ENCODE results near the gene MGAT1. TPM values are rescaled to one million over a fixed set of nuclear protein-coding genes. Genes with fewer than 3 reads are reported as not detected.

Gene MGAT1
- total RNA-seq, 1 experiment from 2014 or later: 86.4 TPM

GRCh38 chr5:180785794-180786221 lies 16.8 kb downstream of the MGAT1 start:
- Mint-ChIP-seq H3K36me3 (ENCODE audit: insufficient read depth, unreplicated experiment) (no peaks in the 10 kb centered on the region), H3K27ac (ENCODE audit: unreplicated experiment) (peak overlapping the region; percentile 16), H3K4me1 (ENCODE audit: low read depth, unreplicated experiment) (peaks cover 16% of the 10 kb centered on the region), H3K9me3 (ENCODE audit: low read depth, unreplicated experiment) (no peaks in the 10 kb centered on the region), H3K27me3 (ENCODE audit: unreplicated experiment) (no peaks in the 10 kb centered on the region), H3K4me3 (ENCODE audit: low read depth, unreplicated experiment) (no peak overlapping the region)
- CTCF ChIA-PET: interaction anchor here (0.6 to 2.6 kb wide), 2 partner anchors 15 to 472 kb away, joined by 3 to 19 read pairs; partner anchors contain the start of gene MGAT1
- TF ChIP-seq, protein P1, sequence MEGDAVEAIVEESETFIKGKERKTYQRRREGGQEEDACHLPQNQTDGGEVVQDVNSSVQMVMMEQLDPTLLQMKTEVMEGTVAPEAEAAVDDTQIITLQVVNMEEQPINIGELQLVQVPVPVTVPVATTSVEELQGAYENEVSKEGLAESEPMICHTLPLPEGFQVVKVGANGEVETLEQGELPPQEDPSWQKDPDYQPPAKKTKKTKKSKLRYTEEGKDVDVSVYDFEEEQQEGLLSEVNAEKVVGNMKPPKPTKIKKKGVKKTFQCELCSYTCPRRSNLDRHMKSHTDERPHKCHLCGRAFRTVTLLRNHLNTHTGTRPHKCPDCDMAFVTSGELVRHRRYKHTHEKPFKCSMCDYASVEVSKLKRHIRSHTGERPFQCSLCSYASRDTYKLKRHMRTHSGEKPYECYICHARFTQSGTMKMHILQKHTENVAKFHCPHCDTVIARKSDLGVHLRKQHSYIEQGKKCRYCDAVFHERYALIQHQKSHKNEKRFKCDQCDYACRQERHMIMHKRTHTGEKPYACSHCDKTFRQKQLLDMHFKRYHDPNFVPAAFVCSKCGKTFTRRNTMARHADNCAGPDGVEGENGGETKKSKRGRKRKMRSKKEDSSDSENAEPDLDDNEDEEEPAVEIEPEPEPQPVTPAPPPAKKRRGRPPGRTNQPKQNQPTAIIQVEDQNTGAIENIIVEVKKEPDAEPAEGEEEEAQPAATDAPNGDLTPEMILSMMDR (IDR thresholded peaks at IDR 0.05; ENCODE audit: unreplicated experiment): no peak
- peak; percentile 53 for DNase-seq
- no TSS peak for BruUV-seq (replicated peaks)
- intact Hi-C loops (cut with micrococcal nuclease; ENCODE audit: unreplicated experiment): loop anchor here (2.0 to 10.0 kb wide), 3 partner anchors 41 to 249 kb away; partner anchors contain the start of gene ZFP62

GRCh38 chr5:180785121-180785781 lies 17.4 kb downstream of the MGAT1 start:
- no peaks in the 10 kb centered on the region for H3K27me3 Mint-ChIP-seq (ENCODE audit: unreplicated experiment)
- BruUV-seq (replicated peaks): no TSS peak
- TF ChIP-seq, protein P1 (IDR thresholded peaks at IDR 0.05; ENCODE audit: unreplicated experiment): no peak
- H3K4me1 Mint-ChIP-seq (ENCODE audit: low read depth, unreplicated experiment): peaks cover 16% of the 10 kb centered on the region
- CTCF ChIA-PET: interaction anchor here (0.5 to 2.6 kb wide), 6 partner anchors 9 to 347 kb away, joined by 3 to 19 read pairs (median 5); partner anchors contain the start of gene MGAT1
- no peaks in the 10 kb centered on the region for H3K36me3 Mint-ChIP-seq (ENCODE audit: insufficient read depth, unreplicated experiment)
- no peaks in the 10 kb centered on the region for H3K9me3 Mint-ChIP-seq (ENCODE audit: low read depth, unreplicated experiment)
- H3K27ac Mint-ChIP-seq (ENCODE audit: unreplicated experiment): peak overlapping the region; percentile 16
- no peak overlapping the region for H3K4me3 Mint-ChIP-seq (ENCODE audit: low read depth, unreplicated experiment)
- intact Hi-C loops (cut with micrococcal nuclease; ENCODE audit: unreplicated experiment): loop anchor here (2.0 to 10.0 kb wide), 3 partner anchors 42 to 250 kb away; partner anchors contain the start of gene ZFP62
- no peak for DNase-seq

DNA sequence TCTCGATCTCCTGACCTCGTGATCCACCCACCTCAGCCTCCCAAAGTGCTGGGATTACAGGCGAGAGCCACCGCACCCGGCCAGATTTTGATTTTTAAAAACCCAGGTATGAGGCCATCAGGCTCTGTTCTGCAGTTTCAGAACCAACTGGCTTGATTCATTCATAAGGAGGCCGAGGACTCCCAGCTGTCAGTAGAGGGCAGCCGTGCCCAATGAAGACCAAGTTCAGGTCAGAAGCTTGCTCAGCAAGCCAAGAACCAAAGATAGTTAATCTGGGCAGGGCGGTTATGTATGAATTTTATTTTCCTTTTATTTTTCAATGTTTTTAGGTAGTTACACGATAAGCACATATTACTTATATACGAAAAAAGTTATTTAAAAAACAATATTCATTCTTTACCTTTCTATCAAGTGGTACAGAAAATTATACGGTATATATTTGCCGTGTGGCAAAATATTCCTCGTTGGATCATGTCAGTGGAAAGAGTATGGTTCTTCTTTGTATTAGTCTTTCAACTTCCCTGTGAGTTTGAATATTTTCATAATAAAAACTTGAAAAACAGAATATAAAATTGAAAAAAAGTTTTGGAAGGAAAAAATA lies 18.0 kb downstream of the MGAT1 start:
- no TSS peak for BruUV-seq (replicated peaks)
- intact Hi-C loops (cut with micrococcal nuclease; ENCODE audit: unreplicated experiment): loop anchor here (1.0 to 10.0 kb wide), 7 partner anchors 15 to 373 kb away; partner anchors contain the start of gene ZFP62
- no peak overlapping the region for H3K27ac Mint-ChIP-seq (ENCODE audit: unreplicated experiment)
- H3K4me1 Mint-ChIP-seq (ENCODE audit: low read depth, unreplicated experiment): peaks cover 16% of the 10 kb centered on the region
- no peaks in the 10 kb centered on the region for H3K27me3 Mint-ChIP-seq (ENCODE audit: unreplicated experiment)
- CTCF ChIA-PET: interaction anchor here (0.5 to 2.6 kb wide), 6 partner anchors 10 to 348 kb away, joined by 3 to 19 read pairs (median 5); partner anchors contain the start of gene MGAT1
- no peak overlapping the region for H3K4me3 Mint-ChIP-seq (ENCODE audit: low read depth, unreplicated experiment)
- no peaks in the 10 kb centered on the region for H3K36me3 Mint-ChIP-seq (ENCODE audit: insufficient read depth, unreplicated experiment)
- no peaks in the 10 kb centered on the region for H3K9me3 Mint-ChIP-seq (ENCODE audit: low read depth, unreplicated experiment)
- peak; percentile 85 for DNase-seq
- TF ChIP-seq, protein P1 (IDR thresholded peaks at IDR 0.05; ENCODE audit: unreplicated experiment): peak; percentile 68

DNA sequence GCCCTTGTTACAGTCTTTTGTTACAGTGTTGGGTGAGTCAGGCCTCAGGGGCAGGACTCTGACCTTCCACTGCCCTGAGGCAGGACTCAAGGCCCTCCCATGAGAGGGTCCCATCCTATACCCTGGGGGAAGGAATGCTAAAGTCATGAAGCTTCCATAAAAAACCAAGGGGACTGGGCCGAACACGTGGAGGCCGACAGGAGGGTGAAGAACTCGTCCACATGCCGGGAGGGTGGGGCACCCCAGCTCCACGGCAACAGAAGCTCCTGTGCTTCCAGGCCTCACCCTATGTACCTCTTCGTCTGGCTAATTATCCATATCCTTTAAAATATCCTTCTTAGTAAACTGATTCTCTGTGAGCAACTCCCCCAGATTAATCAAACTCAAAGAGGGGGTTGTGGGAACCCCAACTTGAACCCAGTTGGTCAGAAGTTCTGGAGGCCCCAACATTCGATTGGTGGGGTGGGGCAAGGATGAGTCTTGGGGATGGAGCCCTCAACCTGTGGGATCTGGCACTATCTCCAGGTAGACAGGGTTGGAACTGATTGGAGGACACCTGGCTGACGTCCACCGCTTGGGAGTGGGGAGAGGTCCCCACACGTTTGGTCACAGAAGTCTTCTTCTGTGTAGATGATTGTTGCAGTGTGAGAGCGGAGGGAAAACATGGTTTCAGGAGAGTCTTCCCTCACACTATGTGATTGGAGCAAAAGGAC lies 19.1 kb downstream of the MGAT1 start:
- no peaks in the 10 kb centered on the region for H3K36me3 Mint-ChIP-seq (ENCODE audit: insufficient read depth, unreplicated experiment)
- no peak for DNase-seq
- no peaks in the 10 kb centered on the region for H3K9me3 Mint-ChIP-seq (ENCODE audit: low read depth, unreplicated experiment)
- TF ChIP-seq, protein P1 (IDR thresholded peaks at IDR 0.05; ENCODE audit: unreplicated experiment): no peak
- intact Hi-C loops (cut with micrococcal nuclease; ENCODE audit: unreplicated experiment): loop anchor here (1.0 to 10.0 kb wide), 7 partner anchors 16 to 374 kb away; partner anchors contain the start of gene ZFP62
- H3K27me3 Mint-ChIP-seq (ENCODE audit: unreplicated experiment): no peaks in the 10 kb centered on the region
- H3K4me1 Mint-ChIP-seq (ENCODE audit: low read depth, unreplicated experiment): peaks cover 16% of the 10 kb centered on the region
- no TSS peak for BruUV-seq (replicated peaks)
- CTCF ChIA-PET: interaction anchor here (2.6 kb wide), 1 partner anchor 17 kb away, joined by 19 read pairs; the partner anchor contains the start of gene MGAT1
- no peak overlapping the region for H3K4me3 Mint-ChIP-seq (ENCODE audit: low read depth, unreplicated experiment)
- H3K27ac Mint-ChIP-seq (ENCODE audit: unreplicated experiment): no peak overlapping the region
